Measurements from ENCODE around the gene ESRRA.

Gene ESRRA

GRCh38 chr11:64275031-64275800, 30.1 kb upstream of the ESRRA start:
- no peak for DNase-seq

- no peak for DNase-seq
Observed at GRCh38 chr11:64275841-64276240, 29.5 kb upstream of the ESRRA start.

GRCh38 chr11:64276653-64277431, 28.5 kb upstream of the ESRRA start:
- no peak for DNase-seq

GRCh38 chr11:64278576-64279190, 26.6 kb upstream of the ESRRA start:
- DNase-seq, result no peak

GRCh38 chr11:64281957-64282770, 23.2 kb upstream of the ESRRA start:
- no peak for DNase-seq

- no peak for DNase-seq
Observed at GRCh38 chr11:64283092-64283491, 22.2 kb upstream of the ESRRA start.

GRCh38 chr11:64284048-64284961, 21.0 kb upstream of the ESRRA start, which contains the start of gene BAD:
Gene BAD (minus strand): TSS chr11:64284665. CDS start chr11:64284368, 297 bp downstream.
- DNase-seq, result peak; percentile 95 to 96

GRCh38 chr11:64284962-64285884, 20.1 kb upstream of the ESRRA start, which contains the start of gene GPR137:
Gene GPR137 (plus strand): TSS chr11:64285848. CDS start chr11:64286525, 677 bp downstream.
- DNase-seq, result peak; percentile 91 to 93

GRCh38 chr11:64285885-64286800, 19.2 kb upstream of the ESRRA start:
- DNase-seq, result no peak

- DNase-seq, result no peak
Observed at GRCh38 chr11:64286801-64287159, 18.5 kb upstream of the ESRRA start.

GRCh38 chr11:64287676-64288352, 17.5 kb upstream of the ESRRA start:
- DNase-seq, result no peak

- no peak for DNase-seq
Observed at GRCh38 chr11:64288353-64288750, 17.0 kb upstream of the ESRRA start.

- DNase-seq, result no peak
Observed at GRCh38 chr11:64289002-64289564, 16.2 kb upstream of the ESRRA start.

- no peak for DNase-seq
Observed at GRCh38 chr11:64290352-64291261, 14.7 kb upstream of the ESRRA start.

GRCh38 chr11:64291262-64291751, 14.0 kb upstream of the ESRRA start, which contains the start of gene KCNK4:
Gene KCNK4 (plus strand): TSS chr11:64291302. CDS start chr11:64293019, 1,717 bp downstream.
- DNase-seq, result no peak

- no peak for DNase-seq
Observed at GRCh38 chr11:64291752-64292459, 13.4 kb upstream of the ESRRA start.

All from CD4-positive, alpha-beta T cell treated with Interleukin-4 for 1 hour (primary cell).